ENCODE results near the gene RNF114. TPM values are rescaled to one million over a fixed set of nuclear protein-coding genes. Genes with fewer than 3 reads are reported as not detected.
A peak's percentile ranks its signal among the peaks of the same experiment; 100 is the strongest.

RNF114 gene
- total RNA-seq, 1 donor from 2014 or later = 74.7 TPM

DNA sequence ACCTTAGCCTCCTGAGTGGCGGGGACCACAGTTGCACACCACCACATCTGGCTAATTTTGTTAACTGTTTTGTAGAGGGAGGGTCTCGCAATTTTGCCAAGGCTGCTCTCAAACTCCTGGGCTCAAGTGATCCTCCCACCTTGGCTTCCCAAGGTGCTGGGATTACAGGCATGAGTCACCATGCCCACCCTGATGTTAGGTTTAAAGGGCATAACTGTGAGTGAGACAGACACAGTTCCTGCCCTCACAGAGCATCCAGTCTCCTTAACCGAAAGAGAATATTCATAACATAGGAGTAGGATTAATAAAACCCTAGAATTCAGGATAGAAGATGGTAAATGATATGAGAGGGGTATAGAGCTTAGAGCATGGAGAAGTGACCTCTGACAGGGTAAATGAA is 17.8 kb upstream of the RNF114 start:
- TF ChIP-seq, protein P1, sequence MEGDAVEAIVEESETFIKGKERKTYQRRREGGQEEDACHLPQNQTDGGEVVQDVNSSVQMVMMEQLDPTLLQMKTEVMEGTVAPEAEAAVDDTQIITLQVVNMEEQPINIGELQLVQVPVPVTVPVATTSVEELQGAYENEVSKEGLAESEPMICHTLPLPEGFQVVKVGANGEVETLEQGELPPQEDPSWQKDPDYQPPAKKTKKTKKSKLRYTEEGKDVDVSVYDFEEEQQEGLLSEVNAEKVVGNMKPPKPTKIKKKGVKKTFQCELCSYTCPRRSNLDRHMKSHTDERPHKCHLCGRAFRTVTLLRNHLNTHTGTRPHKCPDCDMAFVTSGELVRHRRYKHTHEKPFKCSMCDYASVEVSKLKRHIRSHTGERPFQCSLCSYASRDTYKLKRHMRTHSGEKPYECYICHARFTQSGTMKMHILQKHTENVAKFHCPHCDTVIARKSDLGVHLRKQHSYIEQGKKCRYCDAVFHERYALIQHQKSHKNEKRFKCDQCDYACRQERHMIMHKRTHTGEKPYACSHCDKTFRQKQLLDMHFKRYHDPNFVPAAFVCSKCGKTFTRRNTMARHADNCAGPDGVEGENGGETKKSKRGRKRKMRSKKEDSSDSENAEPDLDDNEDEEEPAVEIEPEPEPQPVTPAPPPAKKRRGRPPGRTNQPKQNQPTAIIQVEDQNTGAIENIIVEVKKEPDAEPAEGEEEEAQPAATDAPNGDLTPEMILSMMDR (IDR thresholded peaks at IDR 0.05) = no peak
- H3K4me1 ChIP-seq = peaks cover 16% of the 10 kb centered on the region
- intact Hi-C loops (cut with DNase I) = no loop called here
- no peak overlapping the region for H3K27ac ChIP-seq
- no peaks in the 10 kb centered on the region for H3K9me3 ChIP-seq
- no peak overlapping the region for H3K4me3 ChIP-seq
- no peaks in the 10 kb centered on the region for H3K36me3 ChIP-seq
- DNase-seq (no peak), ATAC-seq (no peak)
- no peaks in the 10 kb centered on the region for H3K27me3 ChIP-seq

DNA sequence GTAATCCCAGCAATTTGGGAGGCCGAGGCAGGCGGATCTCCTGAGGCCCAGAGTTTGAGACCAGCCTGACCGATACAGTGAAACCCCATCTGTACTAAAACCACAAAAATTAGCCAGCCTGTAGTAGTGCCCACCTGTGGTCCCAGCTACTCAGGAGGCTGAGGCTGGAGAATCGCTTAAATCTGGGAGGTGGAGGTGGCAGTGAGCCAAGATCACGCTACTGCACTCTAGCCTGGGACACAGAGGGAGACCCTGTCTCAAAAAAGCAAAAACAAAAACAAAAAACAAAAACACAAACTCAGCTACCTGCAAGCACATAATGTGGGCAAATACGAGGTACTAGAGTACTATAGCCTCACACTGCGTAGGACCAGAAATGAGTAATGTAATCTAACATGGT is 17.2 kb upstream of the RNF114 start:
- no peaks in the 10 kb centered on the region for H3K27me3 ChIP-seq
- H3K36me3 ChIP-seq = no peaks in the 10 kb centered on the region
- intact Hi-C loops (cut with DNase I) = no loop called here
- no peak for ATAC-seq
- no peak overlapping the region for H3K27ac ChIP-seq
- no peak overlapping the region for H3K4me3 ChIP-seq
- peaks cover 10% of the 10 kb centered on the region for H3K4me1 ChIP-seq
- H3K9me3 ChIP-seq = no peaks in the 10 kb centered on the region
- DNase-seq = peak; percentile 10
- TF ChIP-seq, protein P1 (IDR thresholded peaks at IDR 0.05) = no peak

DNA sequence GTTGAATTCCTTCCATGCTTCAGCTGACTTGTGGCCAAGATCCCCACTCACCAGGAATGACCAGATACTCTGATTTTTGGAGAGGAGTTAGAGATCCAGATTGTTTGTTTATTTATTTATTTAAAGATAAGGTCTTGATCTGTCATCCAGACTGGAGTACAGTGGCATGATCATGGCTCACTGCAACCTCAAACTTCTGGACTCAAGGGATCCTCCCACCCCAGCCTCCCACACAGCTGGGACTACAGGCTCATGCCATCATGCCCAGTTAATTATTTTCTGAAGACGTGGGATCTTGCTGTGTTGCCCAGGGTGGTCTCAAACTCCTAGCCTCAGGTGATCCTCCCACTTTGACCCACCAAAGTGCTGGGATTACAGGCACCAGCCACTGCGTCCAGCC is 16.7 kb upstream of the RNF114 start:
- Histone ChIP-seq H3K4me3 (no peak overlapping the region), H3K4me1 (peaks cover 6% of the 10 kb centered on the region), H3K36me3 (no peaks in the 10 kb centered on the region), H3K9me3 (no peaks in the 10 kb centered on the region), H3K27me3 (no peaks in the 10 kb centered on the region), H3K27ac (no peak overlapping the region)
- TF ChIP-seq, protein P1 (IDR thresholded peaks at IDR 0.05) = no peak
- DNase-seq (no peak), ATAC-seq (no peak)
- intact Hi-C loops (cut with DNase I) = no loop called here

DNA sequence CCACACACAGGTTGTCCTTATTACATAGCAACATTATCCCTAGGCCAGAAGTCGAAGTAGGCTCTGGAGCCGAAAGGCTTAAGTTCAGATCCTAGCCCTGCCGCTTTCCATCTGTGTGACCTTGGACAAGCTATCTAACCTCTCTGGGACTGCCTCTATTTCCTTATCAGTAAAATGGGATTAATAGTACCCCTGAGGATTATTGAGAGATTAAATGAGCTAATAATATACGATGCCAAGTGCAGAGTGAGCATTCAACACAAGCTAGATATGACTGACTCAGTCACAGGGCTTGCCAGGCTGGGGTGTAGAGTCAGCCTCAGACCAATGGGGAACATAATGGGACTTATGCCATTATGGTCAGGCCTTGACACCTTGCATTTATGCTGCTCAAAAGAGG is 11.9 kb upstream of the RNF114 start:
- Histone ChIP-seq H3K27me3 (no peaks in the 10 kb centered on the region), H3K27ac (no peak overlapping the region), H3K4me1 (peaks cover 4% of the 10 kb centered on the region), H3K36me3 (no peaks in the 10 kb centered on the region), H3K9me3 (no peaks in the 10 kb centered on the region), H3K4me3 (no peak overlapping the region)
- TF ChIP-seq, protein P1 (IDR thresholded peaks at IDR 0.05) = no peak
- intact Hi-C loops (cut with DNase I) = no loop called here
- ATAC-seq = no peak
- DNase-seq = no peak

DNA sequence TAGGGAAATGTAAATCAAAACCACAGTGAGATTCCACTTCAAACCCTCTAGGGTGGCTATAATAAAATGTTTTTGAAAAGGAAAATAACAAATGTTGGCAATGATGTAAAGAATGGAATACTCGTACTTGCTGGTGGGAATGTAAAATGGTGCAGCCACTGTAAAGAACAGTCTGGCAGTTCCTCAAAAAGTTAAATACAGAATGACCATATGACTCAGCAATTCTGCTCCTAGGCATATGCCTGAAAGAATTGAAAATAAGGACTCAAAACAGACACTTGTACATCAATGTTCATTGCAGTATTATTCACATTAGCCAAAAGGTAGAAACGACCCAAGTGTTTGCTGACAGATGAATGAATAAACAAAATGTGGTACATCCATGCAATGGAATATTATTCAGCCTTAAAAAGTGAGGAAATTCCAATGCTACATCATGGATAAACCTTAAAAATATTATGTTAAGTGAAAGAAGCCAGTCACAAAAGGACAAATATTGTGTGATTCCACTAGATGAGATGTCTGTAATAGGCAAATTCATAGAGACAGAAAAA is 10.2 kb upstream of the RNF114 start:
- intact Hi-C loops (cut with DNase I) = no loop called here
- TF ChIP-seq, protein P1 (IDR thresholded peaks at IDR 0.05) = no peak
- H3K27ac ChIP-seq = no peak overlapping the region
- no peaks in the 10 kb centered on the region for H3K27me3 ChIP-seq
- no peaks in the 10 kb centered on the region for H3K9me3 ChIP-seq
- H3K36me3 ChIP-seq = no peaks in the 10 kb centered on the region
- H3K4me1 ChIP-seq = peaks cover 4% of the 10 kb centered on the region
- DNase-seq (no peak), ATAC-seq (no peak)
- no peak overlapping the region for H3K4me3 ChIP-seq
